GM12872 (cell line): Measurements from ENCODE around the gene POLN.

Experiments used
- TF ChIP-seq, protein P1 (sequence below): IDR thresholded peaks from 3 replicates; pipeline ENCODE4 v1.5.1; 2011; ENCODE audit warnings: low read depth, mild to moderate bottlenecking, low read length, moderate library complexity; ENCODE audit not compliant: insufficient read depth

POLN gene

DNA sequence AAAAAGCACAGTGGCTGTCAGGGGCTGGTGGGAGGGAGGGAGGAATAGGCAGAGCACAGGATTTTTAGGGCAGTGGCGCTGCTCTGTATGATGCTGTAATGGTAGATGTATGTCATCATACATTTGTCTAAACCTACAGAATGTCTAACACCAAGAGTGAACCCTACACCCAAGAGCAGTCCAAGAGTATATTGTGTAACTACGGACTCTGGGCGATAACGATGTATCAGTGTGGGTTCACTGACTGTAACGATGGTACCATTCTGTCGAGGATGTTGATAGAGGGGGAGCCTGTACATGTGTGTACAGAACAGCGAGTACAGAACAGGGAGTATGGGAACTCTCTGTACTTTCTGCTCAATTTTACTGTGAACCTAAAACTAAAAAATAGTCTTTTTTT, 76.5 kb downstream of the POLN start:
- TF ChIP-seq, protein P1, sequence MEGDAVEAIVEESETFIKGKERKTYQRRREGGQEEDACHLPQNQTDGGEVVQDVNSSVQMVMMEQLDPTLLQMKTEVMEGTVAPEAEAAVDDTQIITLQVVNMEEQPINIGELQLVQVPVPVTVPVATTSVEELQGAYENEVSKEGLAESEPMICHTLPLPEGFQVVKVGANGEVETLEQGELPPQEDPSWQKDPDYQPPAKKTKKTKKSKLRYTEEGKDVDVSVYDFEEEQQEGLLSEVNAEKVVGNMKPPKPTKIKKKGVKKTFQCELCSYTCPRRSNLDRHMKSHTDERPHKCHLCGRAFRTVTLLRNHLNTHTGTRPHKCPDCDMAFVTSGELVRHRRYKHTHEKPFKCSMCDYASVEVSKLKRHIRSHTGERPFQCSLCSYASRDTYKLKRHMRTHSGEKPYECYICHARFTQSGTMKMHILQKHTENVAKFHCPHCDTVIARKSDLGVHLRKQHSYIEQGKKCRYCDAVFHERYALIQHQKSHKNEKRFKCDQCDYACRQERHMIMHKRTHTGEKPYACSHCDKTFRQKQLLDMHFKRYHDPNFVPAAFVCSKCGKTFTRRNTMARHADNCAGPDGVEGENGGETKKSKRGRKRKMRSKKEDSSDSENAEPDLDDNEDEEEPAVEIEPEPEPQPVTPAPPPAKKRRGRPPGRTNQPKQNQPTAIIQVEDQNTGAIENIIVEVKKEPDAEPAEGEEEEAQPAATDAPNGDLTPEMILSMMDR = no peak

DNA sequence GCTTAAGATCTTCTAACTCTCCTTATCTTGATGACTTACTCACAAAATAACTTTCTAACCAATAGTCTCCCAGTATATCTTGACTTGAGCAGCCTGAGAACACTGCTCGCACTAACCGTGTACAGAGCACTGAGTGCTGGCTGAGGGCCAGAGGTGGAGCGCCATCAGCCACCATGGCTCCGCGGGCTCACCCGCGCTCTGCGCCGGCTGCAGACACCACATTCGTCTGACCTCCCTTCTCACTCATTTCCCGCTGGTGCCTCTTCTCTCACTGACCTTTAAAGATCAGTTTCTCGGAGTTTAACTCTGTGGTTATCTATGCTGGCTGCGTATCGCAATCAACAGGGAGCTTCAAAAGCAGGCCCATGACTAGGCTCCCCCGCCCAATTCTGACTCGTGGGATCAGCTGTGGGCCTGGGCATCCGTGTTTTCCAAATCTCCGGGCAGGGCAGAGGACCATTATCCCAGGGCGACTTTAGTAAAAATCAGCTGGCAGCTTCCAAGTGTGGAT, 78.6 kb downstream of the POLN start:
- TF ChIP-seq, protein P1 = no peak

DNA sequence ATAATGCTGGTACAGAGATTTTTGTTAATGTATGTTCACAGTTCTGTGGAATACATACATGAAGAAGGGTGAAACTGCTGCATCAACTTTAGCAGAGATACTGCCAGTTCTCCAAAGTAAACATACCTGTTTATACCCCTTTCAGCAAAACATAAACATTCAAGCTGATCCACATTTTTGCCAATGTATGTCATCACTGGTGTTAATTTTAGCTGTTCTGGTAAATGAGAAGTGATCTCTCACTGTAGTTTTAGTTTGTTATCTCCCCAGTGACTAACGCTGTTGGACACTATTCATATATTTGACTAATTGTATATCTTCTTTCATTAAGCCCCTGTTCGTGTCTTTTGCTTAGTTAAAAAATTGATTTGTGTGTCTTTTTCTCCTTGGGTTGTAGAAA, 82.0 kb downstream of the POLN start:
- TF ChIP-seq, protein P1 = no peak

DNA sequence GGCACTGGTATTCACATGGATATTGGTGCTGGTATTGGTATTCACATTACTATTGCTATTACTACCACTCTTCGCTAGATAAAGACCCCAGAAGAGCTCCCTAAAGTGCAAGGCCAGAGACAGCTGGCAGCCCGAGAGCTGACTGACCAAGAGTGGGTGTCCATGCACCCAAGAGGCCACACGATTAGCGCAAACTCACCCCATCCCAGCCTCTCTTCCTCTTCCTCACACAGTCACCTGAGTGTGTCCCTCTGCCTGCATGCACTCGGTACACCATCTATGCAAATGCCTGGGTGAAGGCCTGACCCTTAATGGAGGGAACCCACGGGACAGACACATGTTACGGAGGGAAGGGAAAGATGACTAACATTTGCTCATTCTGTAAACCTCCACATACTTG, 86.7 kb downstream of the POLN start:
- TF ChIP-seq, protein P1 = no peak

DNA sequence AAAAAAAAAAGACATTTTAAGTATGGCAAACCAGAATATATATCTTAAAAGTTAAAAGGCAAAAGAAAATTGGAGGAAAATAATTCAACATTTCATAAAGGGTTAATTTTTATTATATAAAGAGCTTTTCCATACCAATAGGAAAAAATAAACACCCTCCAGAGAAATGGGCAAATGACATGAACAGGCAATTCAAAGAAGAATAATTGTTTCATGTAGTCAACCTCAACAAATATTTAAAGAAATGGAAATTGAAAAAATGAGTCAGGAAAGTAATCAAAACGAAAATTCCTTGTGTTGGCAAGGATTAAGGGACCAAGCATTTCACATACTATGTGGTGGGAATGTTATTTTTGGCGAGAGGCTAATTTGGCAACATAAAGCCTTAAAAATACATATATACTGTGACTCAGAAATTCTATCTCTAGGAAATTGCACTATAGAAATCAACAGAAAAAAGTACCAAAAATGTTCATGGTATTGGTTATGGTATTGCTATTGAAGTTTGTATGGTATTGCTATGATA, 87.6 kb downstream of the POLN start:
- TF ChIP-seq, protein P1 = no peak

DNA sequence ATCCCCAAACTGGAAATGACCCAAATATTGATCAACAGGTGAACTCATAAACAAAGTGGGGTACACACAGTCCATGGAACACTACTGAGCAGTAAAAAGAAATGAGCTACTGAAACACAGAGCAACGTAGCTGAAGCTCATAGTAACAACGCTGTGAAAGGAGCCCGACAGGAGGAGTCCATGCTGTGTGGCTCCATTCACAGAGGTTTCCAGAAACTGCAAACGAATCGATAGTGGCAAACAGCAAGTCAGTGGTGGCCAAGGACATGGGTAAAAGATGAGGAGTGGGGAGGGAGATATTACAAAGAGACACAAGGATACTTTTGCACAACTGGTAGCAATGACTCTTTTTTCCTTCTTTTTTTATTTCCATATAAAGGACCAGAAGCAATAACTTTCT, 90.4 kb downstream of the POLN start:
- TF ChIP-seq, protein P1 = no peak

DNA sequence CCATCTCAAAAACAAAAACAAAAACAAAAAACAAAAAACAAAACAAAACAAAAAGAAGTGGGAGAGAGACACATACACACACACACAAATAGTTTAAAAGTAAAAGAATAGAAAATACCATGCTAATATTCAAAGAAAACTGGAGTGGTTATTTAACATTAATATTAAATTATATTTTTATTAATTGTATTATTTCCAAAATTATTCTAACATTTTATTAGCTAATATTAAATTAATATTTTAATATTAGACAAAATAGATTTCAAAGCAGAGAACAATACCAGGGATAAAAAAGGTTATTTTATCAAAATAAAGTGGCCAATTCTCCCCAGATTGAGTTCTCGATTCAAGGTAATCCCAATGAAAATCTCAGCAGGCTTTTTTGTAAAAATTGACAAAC, 91.8 kb downstream of the POLN start:
- TF ChIP-seq, protein P1 = no peak
